Stimulated activated CD4-positive, alpha-beta T cell treated with anti-CD3 and anti-CD28 coated beads, Interleukin-1b, Interleukin-23, amount 100 ng/mL, for 1 hour (primary cell): ENCODE results near the gene PFKFB2.

Source experiments
- DNase-seq, 2 donors: peaks; one replicate each; pipeline ENCODE4 v3.0.0-alpha.2; 2020; ENCODE audit warnings: low read depth in 2 of 2

Gene PFKFB2

DNA sequence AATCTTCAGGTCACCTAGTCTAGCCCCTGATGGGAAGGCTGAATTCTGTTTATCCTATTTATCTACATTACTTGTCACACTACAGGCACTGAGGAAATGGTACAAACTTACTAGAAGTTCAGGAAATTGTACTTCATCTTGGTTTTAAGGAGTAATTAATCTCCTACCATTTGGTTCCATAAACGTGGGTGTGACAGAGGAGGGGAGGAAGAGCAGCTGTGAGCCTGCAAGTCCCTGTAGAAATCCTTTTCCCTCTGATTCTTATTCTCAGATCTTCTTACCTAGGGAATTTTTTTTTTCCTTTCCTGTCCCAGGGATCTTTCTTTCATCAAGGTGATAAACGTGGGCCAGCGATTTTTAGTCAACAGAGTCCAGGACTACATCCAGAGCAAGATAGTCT, 14.1 kb downstream of the PFKFB2 start:
- DNase-seq: no peak

DNA sequence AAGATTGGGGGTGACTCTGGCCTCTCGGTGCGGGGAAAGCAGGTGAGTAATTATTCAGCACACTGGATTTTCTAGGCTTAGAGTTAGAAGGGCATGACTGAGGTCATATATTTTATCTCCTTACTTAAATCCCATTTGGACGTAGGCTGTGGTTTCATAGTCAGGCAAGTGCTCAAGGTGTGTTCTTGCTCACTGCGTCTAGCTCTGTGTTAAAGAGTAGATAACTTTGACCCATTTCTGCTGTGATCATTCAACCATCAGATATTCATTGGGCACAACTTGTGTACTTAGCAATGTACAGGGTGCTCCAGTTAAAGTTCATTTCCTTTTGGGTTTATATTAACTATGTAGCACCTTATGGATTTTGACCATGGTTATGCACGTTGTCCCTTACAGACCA, 14.6 kb downstream of the PFKFB2 start:
- DNase-seq: no peak

DNA sequence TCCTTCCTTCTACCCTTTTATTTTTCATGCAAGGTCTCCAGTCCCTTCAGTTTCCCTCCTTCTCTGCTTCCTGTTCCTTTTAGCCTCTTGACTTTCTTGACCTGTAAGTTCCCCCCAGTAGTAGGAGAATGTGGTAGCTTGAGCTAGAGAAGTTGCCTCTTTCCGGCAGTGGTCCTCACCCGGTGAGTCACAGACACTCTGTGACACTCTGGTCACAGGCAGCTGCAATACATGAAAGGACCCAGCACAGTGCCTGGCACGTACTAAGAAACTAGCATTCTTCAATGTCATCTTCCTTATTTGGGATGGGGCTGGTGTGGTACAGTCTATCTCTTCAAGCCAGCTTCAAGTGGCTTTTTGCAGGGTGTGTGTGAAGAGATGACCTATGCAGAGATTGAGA, 16.0 kb downstream of the PFKFB2 start:
- no peak for DNase-seq

DNA sequence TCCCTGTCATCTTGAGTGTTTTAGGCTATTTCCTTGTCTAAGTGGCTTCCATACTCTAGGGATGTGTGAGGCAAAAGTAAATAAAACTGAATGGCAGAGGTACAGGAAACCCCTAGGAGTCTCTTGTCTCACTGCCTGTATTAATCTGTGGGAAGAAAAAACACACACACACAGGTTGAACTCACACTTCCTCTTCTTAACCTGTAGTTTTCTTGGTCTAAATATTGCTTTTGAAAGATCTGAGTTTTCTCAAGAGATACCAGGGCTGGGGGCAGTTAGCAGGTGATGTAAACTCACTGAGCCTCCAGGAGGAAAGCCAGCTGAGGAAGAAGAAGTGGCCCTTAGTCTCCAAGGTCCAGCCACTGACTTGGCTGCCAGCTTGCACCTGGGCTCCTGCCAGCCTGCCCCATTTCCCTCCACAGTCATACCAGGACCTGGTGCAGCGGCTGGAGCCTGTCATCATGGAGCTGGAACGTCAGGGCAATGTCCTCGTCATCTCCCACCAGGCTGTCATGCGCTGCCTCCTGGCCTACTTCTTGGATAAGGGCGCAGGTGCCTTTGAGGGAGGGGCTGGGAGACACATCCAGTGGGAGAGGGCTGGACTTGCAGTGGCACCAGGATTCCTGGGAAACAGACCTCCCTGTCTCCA, 16.9 kb downstream of the PFKFB2 start:
- no peak for DNase-seq

DNA sequence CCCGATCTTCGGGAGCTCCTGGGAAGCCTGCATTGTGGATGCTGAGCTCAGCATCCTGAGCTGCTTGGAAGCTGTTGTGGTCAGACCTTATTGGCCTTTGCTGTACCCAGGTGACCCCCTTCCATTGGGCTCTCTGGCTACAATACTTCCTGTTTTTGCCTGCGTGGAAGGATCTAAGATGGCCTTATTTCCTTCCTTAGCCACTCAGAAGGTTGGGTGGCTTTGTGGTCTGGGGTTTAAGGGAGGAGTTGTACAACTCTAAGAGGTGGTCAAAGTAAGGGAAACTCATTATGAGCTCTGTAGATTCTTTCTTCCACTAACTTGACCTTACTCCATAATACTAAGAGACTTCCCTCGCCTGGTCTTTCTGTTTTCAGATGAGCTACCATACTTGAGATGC, 17.7 kb downstream of the PFKFB2 start:
- no peak for DNase-seq

DNA sequence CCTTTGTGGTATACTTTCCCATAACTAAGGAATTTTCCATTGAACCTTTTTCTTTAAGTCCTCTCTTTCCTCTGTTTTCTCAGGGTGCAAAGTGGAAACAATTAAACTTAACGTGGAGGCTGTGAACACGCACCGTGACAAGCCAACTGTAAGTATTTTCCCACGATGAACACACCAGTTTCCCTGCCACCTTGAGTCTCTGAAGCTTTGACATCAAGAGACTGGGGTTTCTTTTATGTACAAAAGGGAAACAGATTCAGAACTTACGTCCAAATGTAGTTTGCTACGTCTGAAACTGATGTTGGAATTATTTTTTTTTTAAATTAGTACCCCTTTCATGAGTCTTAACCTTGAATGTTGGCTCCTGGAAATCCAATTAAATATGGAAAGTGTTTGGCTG, 18.4 kb downstream of the PFKFB2 start:
- DNase-seq: no peak

DNA sequence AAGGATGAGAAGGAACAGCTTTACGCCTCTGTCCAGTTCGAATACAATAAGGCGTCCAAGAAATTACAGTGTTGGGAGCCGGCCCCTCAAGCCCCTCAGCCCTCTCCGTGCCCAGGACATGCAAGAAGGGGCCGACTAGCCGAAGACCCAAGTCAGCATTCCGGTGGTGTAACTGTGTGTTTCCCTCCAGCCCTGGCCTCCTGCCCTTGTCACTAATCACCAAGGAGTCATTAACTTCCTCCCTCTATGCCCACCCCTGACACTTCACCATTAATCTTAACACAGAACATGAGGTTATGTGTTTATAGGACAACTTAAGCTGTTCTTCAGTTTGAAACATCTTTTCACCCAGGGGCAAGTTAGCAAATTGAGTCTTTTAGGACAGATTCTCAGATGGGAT, 19.2 kb downstream of the PFKFB2 start:
- DNase-seq: no peak

DNA sequence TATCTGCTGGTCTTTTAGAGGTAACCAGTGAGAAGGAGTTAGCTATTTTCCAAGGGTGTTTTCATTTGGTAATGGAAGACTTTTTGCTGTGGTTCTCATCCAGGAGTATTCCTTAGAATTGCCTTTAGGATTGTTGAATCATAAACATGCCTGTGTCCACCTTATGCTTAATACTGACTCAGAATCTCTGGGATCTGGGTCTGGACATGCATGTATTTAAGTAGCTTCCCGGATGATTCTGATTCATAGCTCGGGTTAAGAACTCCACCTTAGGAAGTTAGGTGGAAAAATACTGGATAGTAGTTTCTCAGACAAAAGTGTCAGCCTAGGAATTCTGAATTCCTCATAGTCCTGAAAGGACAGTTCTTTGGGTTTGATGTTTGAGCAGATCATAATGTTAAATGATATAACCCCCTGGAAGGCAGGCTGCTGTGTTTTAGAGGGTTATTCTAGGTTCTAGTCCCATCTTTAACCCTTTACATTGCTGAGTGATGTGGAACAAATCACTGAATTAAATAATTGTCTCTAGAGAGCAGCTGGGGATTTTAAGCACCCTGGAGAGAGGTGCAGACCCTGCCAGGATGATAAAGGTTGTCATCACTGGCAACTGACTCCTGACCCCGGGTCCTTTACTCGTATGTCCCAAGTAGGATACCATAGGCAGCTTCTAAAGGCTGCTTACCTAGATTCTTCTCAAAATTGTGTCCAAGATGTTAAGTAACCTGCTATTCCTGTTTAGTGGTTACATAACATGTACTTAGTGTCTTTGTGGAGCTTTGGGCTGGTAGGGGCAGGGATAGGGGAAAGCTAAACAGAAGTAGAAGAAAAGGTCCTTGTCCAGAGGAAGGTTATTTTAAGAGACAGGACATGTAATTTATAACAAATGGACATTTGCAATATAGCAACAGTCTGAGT, 21.1 kb downstream of the PFKFB2 start:
- no peak for DNase-seq

DNA sequence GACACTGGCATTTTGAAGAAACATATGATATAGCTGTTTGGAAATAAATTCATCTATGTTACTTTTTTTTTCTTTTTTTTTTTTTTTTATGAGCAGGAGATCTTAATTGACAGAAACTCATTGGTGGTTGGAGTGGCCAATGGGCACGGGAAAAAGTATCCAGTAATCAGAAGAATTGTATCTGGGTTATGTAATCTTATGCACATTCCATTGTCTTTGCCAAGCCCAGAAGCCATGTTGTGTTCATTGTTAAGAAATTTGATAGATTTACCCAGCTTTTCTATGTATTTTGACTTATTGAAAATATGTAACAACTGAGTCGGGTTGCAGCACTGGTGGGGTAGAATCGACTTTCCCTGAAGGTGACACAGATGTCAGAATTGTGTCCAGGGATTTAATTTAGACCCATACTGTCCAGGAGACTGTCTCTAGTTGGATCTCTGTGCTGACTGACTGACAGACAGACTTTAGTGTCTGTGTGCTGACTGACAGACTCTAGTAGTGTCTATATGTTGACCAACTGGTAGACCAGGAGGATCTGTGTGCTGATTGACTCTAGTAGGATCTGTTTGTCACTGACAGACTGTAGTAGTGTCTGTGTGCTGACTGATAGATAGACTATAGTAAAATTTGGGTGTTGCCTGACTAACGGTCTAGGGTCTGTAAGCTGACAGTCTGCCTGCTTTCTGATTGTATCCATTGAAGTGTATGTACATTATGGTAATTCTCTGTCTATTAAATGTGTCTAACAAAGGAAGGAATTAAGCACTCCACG, 23.3 kb downstream of the PFKFB2 start:
- DNase-seq: no peak

DNA sequence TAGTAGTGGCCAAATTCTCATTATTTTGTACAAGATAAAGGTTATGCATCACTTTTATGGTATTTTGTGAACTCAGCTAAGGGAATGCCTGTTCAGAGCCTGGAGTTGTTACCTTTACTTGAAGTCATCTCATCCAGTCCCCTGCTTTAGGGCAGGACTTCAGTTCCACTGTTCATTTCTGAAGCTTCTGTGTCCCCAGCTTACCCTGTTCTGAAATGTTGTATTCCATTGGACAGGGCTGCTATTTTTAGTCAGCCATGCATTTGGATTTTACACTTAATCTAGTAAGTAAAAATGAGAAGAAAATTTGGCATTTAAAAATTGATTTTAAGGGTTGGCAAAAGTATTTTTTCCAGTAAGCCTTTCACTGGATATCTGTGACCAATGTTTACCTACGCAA, 23.9 kb downstream of the PFKFB2 start:
- no peak for DNase-seq

DNA sequence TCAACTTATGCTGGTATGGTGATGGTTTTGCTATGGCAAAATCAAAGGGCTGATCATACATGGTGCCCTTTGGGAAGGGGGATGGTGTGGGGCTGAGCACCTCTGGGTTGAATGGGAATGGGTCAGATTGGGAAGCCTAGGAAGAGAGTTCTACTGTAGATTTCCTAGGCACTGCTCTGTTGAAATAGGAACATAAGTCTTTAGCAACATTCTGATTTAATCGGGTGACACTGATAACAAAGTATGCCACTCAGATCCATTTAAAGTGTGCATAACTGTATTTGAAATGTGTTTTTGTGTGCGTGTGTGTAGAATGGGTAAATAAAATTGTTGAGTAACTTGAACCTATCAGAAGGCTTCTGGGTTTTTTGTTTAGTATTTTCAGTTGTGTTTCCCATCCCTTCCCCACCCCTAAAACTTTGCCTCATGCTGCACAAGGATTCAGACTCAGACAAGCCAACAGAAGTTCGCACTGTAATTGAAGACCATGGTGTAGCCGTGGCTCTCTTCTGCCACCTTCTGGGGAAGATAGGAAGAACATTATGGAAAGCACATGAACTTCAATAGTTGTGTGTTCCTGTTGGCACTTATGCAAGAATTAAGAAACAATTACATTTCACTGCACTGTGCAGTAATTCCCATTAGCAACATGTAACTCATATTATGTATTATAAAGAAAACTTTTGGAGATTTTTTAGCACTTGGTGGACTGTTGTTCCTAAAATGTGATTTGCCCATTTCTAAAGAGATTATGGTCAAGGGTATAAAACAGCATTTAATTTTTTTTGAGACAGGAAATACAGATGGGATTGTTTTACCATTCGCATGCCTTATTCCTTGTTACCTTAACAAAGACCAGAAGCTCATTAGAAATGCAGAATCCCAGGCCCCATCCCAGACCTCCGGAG, 24.6 kb downstream of the PFKFB2 start:
- DNase-seq: peak; percentile 25 to 39

DNA sequence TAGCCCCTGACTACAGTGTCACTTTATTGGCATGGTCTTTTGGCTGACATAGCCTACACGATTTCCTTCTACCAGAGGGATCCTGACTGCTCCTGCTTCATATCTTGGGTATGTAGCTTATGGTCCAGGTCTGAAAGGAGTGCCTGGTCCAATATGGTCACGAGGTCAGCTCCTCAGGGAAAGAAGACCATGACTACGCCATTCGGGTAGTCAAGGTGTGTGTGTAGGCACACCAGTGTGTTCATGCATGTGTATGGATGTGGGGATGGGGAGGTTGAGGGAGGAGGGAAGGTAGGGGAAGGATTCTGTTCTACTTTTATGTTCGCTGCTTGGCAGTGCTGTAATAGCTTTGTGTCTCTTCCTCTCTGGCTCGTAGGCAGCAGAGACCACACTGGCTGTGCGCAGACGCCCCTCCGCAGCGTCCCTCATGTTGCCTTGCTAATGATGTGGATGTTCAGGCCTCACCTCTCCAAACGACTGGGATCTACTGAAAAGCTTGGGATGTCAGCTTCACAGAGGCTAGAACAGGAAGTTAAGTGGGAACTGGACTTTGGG, 25.6 kb downstream of the PFKFB2 start:
- DNase-seq: no peak

DNA sequence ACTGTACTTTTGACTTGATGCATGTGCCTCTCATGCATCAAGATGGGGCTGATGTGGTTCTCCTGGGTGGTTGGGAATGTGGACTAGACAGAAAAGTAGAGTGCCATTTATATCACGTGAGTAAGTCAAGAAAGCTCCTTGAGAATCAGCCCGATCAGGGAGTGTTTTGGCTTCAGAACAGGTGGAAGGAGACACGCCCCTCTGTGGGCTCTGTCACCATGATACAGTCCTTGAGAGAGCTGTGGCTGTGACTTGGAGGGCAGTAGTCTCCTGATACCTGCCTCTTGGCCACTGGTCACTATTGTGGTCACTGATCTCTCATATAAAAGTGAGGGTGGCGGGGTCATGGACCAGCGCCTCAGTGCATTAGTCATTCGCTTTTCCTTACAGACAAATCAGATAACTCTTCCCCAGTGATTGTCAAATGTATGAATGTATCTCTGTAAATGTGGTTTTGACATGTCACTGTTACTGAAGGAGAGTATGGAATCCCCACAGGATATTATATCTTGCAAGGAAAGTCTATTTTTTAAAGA, 26.7 kb downstream of the PFKFB2 start:
- DNase-seq: no peak

DNA sequence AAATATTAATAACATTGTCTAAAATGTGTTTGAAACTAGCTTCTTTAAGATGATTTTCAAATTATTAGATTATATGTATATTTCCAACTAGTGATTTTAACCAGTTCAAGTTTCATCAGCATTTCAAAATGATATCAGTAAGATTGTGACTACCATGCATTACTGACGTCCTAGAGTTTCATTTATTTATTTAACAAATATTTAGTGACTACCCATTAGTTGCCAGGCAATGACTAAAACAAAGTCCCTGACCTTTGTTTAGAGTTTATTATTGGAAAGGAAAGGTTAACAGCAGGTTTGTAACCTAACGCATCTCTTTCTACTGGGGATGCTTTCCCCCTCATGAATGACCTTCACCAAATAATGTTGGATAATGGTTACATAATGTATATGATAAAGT, 28.0 kb downstream of the PFKFB2 start:
- DNase-seq: no peak

DNA sequence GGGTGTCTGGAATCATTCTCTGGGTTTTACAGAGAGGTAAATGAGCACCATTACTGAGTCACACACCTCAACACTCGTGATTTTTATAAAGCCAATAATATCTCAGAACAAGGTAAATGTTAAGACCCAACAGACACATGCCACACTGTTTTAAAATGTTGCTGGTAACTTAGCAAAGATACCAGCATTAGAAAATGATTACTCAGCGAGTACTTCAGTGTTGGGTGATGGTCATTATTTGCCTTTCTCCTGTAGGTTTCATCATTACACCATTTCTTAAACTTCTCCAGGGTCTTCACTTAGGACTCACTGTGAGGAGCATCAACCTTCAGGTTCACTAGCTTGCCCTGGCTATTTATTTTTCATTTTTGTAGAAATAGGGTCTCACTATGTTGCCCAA, 28.7 kb downstream of the PFKFB2 start:
- no peak for DNase-seq

DNA sequence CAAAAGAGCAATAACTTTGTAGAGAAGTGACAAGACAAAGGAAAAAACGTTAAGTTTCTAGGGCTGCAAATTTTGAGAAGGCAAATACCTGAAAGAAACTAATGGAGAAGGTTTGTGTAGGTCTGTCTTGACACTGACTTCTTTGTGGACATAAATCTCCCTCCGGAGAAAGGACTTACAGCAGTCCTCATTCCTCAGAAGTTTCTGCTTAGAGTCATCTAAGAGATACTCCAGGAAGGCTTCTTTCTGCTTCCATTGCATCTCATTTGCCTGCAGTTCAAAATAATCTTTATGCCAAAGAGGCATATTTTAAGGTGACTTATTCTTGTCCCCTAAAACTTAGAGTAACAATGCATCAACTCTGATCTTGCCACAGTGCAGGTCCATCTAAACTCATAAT, 31.2 kb downstream of the PFKFB2 start:
- DNase-seq: no peak

DNA sequence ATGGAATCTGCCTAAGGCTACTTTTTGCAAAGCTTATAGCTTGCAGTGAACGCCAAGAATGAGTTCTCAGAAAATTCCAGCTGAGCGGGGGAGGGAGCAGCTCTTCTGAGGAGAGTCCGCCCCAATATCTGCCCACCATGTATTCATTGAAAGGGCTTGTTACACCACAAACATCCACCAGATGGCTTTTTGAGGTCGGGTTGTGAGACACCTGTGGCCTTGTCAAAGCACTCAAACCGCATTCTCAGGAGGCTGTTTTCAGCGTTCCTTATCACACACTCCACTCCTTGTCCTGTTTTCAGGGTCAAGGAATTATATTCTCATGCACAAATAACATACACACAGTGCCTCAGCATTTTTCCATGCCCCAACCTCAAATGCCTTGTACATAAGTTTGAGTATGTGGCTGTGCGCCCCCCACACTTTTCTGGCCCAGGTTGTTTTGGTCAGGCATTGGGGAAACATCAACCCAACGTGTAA, 31.7 kb downstream of the PFKFB2 start:
- peak; percentile 4 to 16 for DNase-seq

DNA sequence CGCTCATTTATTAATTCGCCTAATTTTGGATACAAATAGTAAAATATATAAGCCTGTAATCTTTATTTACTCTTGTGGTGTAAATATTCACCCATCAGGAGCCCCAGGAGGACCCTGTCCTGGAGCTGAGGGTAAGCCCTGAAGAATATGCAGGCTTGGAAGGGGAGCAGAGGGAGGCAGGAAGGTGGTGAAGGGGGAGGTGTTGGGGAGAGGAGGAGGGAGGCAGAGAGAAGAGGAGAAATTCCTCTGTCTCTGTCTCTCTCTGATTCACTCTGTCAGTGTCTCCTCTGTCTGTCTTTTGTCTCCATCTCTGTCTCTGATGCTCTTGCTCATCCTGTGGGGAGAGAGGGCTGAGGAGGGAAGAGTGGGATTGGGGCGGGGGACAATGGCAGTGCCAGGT, 32.8 kb downstream of the PFKFB2 start:
- no peak for DNase-seq

DNA sequence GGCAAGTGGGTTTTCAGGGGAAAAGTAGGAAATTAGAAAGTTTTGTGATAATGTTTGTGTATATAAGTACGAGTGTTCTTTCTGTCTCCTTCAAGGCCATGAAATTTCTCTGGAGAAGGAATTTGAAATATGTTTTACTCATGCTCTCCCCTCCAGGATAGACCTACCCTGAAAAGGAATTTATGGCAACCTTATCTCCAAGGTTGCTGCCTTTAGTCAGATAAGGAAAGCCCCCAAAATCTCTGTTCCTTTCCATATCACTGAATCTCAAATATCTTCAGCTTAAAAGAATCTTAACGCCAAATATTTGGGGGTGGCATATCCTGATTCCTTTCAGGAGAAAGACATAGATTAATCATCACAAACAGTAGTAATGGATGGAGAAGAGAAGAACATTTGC, 35.1 kb downstream of the PFKFB2 start:
- no peak for DNase-seq

DNA sequence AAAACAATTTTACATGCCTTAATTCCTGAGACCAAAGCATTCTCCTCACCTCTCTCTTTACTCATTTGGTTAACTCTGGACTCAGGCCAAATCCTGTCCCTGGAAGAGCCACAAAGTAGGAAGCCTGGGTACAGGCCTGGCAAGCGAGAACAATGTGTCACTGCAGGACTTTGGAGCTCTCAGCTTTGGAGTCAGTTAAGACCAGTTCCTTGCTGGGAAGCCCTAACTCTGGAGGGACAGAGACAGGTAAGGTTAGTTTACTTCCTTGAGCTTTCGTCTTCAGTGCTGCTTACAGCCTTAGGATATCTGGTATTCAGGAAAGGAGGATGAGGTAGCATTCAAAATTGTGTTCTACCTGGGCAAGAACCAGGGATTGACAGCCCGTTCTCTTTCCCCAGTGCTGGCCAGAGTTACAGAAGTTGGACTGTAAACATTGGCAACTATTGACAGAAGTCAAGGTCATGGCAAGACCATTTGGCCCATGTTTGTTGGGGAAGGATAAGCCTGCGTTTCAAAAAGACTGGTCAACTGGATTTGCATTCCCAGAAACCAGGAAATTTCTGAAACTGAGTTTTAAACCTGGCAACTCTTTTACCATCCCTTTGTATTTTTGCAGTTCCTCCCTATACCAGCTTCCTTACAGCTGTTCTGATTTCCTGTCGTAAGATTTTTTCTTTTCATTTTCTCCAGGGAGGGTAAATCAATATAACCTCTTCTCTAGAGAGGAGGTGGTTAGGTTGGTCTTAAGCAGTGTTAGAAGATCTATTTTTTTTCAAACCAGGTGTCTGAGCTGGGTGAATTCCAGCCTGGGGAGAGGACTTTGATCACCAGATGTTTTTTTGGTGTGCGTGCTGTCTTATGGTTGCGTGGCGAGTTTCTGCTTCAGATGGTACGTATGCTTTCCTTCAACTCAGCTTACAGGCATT, 35.9 kb downstream of the PFKFB2 start, which contains the start of gene C4BPB:
Gene C4BPB (plus strand): TSS at position 160 of the 926 bp plus-strand sequence. CDS start 672 bp downstream, at position 832.
- no peak for DNase-seq
